Measurements from ENCODE around the gene PTGS1. TPM values are rescaled to one million over a fixed set of nuclear protein-coding genes. Genes with fewer than 3 reads are reported as not detected.

The PTGS1 gene
- total RNA-seq, 1 donor: 10.4 TPM

DNA sequence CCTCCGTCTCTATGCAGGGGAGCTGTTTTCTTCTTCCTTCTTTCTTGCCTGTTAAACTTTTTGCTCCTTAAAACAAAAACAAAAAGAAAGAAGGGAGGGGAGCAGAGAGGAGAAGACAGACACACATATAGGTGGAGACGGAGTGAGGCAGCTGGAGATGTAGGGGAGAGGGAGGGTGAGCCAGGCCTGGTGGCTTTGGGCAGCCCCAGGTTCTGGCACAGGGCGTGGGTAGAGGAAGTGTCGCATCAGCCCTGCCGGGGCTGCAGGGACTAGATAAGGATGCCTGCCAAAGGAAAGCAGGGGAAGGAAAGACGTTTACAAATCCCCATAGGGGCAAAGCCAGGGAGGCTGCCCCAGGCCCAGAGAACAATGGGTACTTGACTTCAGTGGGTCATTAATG, 38.7 kb upstream of the PTGS1 start:
- no peak for DNase-seq (ENCODE audit: low read depth)
- H3K4me3 ChIP-seq (ENCODE audit: low read depth, low read length): no peak overlapping the region
- TF ChIP-seq CTCF (IDR thresholded peaks at IDR 0.05; ENCODE audit: insufficient read depth, low read depth, low read length): no peak

GRCh38 chr9:122332644-122333043, 38.2 kb upstream of the PTGS1 start:
- TF ChIP-seq CTCF (IDR thresholded peaks at IDR 0.05; ENCODE audit: insufficient read depth, low read depth, low read length): no peak
- DNase-seq (ENCODE audit: low read depth): no peak

GRCh38 chr9:122333169-122333808, 37.5 kb upstream of the PTGS1 start:
- no peak overlapping the region for H3K4me3 ChIP-seq (ENCODE audit: low read depth, low read length)
- TF ChIP-seq CTCF (IDR thresholded peaks at IDR 0.05; ENCODE audit: insufficient read depth, low read depth, low read length): no peak
- DNase-seq (ENCODE audit: low read depth): no peak

More at GRCh38 chr9:122332644-122333043, 38.2 kb upstream of the PTGS1 start:
- no peak overlapping the region for H3K4me3 ChIP-seq (ENCODE audit: low read depth, low read length)

DNA sequence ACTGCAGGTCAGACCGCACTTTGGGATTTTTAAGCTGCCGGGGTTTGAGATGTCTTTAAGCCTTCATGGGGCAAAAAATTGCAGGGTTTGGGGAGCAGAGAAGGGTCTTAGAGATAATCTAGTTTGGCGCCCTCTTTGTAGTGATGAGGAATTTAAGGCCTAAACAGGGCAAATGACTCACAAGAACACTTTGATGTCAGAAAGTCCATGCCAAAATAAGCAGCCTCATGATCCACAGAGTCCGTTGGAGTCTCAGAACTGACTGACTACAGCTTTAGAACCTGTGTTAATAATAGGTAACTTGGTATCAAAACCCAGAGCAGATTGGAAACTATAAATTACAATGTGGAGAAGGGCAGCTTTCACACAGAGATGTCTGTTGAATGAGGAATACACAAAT, 35.9 kb upstream of the PTGS1 start:
- DNase-seq (ENCODE audit: low read depth): no peak
- no peak overlapping the region for H3K4me3 ChIP-seq (ENCODE audit: low read depth, low read length)
- no peak for TF ChIP-seq CTCF (IDR thresholded peaks at IDR 0.05; ENCODE audit: insufficient read depth, low read depth, low read length)

- DNase-seq (ENCODE audit: low read depth): no peak
- no peak overlapping the region for H3K4me3 ChIP-seq (ENCODE audit: low read depth, low read length)
- no peak for TF ChIP-seq CTCF (IDR thresholded peaks at IDR 0.05; ENCODE audit: insufficient read depth, low read depth, low read length)
Observed at GRCh38 chr9:122336189-122336588, 34.6 kb upstream of the PTGS1 start.

DNA sequence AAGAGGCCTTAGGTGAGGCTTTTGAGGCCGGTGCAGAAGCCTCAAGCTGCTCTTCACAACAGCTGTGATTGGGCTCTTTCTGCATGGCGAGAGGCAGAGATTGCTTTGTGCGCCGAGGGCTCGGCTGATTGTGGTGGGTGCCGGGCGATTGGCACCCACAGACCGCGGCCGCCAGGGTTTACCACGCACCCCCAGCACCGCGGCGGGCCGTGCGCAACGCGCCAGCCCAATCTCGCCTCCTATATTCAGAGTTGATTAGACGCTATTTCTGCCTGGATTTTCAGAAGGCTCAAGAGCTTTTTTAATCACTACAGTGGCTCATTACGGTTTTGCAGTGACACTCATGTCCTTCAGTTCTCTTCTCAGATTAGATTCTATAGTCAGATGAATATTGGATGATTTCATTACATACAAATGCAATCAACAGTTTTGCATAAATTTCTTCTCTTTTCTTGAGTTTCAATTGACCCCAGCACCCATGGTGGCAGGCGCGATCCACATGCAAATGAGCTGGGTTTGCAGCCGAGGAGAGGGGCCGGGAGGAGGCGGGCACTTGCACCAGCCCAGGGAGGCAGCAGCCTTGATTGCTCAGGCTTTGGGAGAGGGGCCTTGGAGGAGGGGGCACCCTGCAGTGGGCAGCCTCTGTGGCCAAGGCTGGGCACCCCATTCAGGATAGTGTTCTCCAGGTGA, 33.8 kb upstream of the PTGS1 start:
- DNase-seq (ENCODE audit: low read depth): no peak
- no peak overlapping the region for H3K4me3 ChIP-seq (ENCODE audit: low read depth, low read length)
- no peak for TF ChIP-seq CTCF (IDR thresholded peaks at IDR 0.05; ENCODE audit: insufficient read depth, low read depth, low read length)
